ENCODE data around the gene RBM6.

GRCh38 chr3:49900491-49901153 lies 39.3 kb upstream of the RBM6 start:
- TF ChIP-seq EZH2 (IDR thresholded peaks at IDR 0.05; ENCODE audit: borderline replicate concordance, low read depth, low read length, poor library complexity, severe bottlenecking) (no peak), CTCF (conservative IDR thresholded peaks at IDR 0.05; ENCODE audit: low read depth, low read length) (no peak)

Measured in A673 (cell line).